H1 (cell line): ENCODE results near the gene MAPKAPK5. TPM values are rescaled to one million over a fixed set of nuclear protein-coding genes. Genes with fewer than 3 reads are reported as not detected.

ENCODE experiments used
- CTCF ChIA-PET: fragments of 300-600 bp; sonication (Branson Sonifier 250); formaldehyde crosslinking; loops from one replicate; lab custom pipeline; 2021; ENCODE audit not compliant: partially characterized antibody; lab: Charles Lee
- POLR2A ChIA-PET: fragments of 300-600 bp; sonication (Branson Sonifier 250); formaldehyde crosslinking; loops from one replicate; lab custom pipeline; 2021; ENCODE audit warnings: inconsistent platforms; ENCODE audit not compliant: partially characterized antibody; lab: Charles Lee
- DNase-seq, 2 experiments: peaks; one replicate each; pipeline versions ENCODE4 v3.0.0 to v3.0.0-alpha.2; 2010 to 2022; ENCODE audit warnings: low spot score in 2 of 2, low read depth in 1 of 2, mixed read lengths in 1 of 2
- FAIRE-seq: peaks from 2 replicates; lab custom pipeline; 2011; peaks lifted over from hg19 to GRCh38; lab: Jason Lieb, UNC
- H2AFZ ChIP-seq: 2 replicates; pipeline ENCODE4 v1.8.1; 2012; ENCODE audit warnings: low read length, inconsistent platforms
- H2AK5ac ChIP-seq: 2 replicates; pipeline ENCODE4 v1.6.1; 2013; ENCODE audit warnings: low read depth, low read length
- H2BK120ac ChIP-seq: replicated peaks from 2 replicates; pipeline ENCODE3; 2013; ENCODE audit warnings: low read depth, low read length, inconsistent platforms
- H2BK12ac ChIP-seq: 2 replicates; pipeline ENCODE4 v1.6.1; 2013; ENCODE audit warnings: low read depth, low read length
- H2BK15ac ChIP-seq: 2 replicates; pipeline ENCODE4 v1.6.1; 2013; ENCODE audit warnings: low read length
- H2BK20ac ChIP-seq: 2 replicates; pipeline ENCODE4 v1.6.1; 2013; ENCODE audit warnings: low read length
- H2BK5ac ChIP-seq: 2 replicates; pipeline ENCODE4 v1.6.1; 2013; ENCODE audit warnings: low read depth, low read length
- H3K14ac ChIP-seq: 2 replicates; pipeline ENCODE4 v1.6.1; 2013; ENCODE audit warnings: inconsistent platforms; ENCODE audit not compliant: insufficient read length
- H3K18ac ChIP-seq: 2 replicates; pipeline ENCODE4 v1.6.1; 2013; ENCODE audit warnings: low read length; ENCODE audit errors: extremely low read depth
- H3K23ac ChIP-seq: 2 replicates; pipeline ENCODE4 v1.6.1; 2013; ENCODE audit warnings: inconsistent platforms; ENCODE audit not compliant: insufficient read length
- H3K23me2 ChIP-seq: 2 replicates; pipeline ENCODE4 v1.6.1; 2013; ENCODE audit warnings: low read depth, low read length
- H3K27ac ChIP-seq: 2 replicates; pipeline ENCODE4 v1.6.1; 2011; ENCODE audit warnings: low read depth, low read length, inconsistent platforms
- H3K27me3 ChIP-seq, 4 experiments: replicated peaks in 1 of 4; 1 replicate in 1 of 4; 2 replicates in 3 of 4; pipeline versions ENCODE4 v1.6.1 to v1.8.1; 2011 to 2013; ENCODE audit warnings: low read length in 3 of 4, mild to moderate bottlenecking in 3 of 4, inconsistent platforms in 2 of 4, mixed read lengths in 2 of 4, moderate library complexity in 1 of 4; ENCODE audit not compliant: control insufficient read depth in 3 of 4, insufficient read depth in 3 of 4; ENCODE audit errors: extremely low read depth in 1 of 4
- H3K36me3 ChIP-seq, 4 experiments: 2 replicates each; pipeline versions ENCODE4 v1.6.1 to v1.8.1; 2011 to 2013; ENCODE audit warnings: mild to moderate bottlenecking in 4 of 4, low read length in 3 of 4, moderate library complexity in 2 of 4, control low read depth in 1 of 4, inconsistent platforms in 1 of 4; ENCODE audit not compliant: insufficient read depth in 4 of 4, control insufficient read depth in 2 of 4
- H3K4ac ChIP-seq: replicated peaks from 2 replicates; pipeline ENCODE3; 2013; ENCODE audit warnings: low read length, low read depth, mixed read lengths, inconsistent platforms; ENCODE audit not compliant: insufficient read length
- H3K4me1 ChIP-seq, 4 experiments: replicated peaks in 1 of 4; 1 replicate in 1 of 4; 2 replicates in 3 of 4; pipeline versions ENCODE4 v1.6.1 to v1.8.1; 2011 to 2013; ENCODE audit warnings: low read length in 3 of 4, inconsistent platforms in 2 of 4, mixed read lengths in 1 of 4; ENCODE audit not compliant: insufficient read depth in 4 of 4, control insufficient read depth in 3 of 4
- H3K4me2 ChIP-seq, 2 experiments: 2 replicates each; pipeline versions ENCODE4 v1.6.1 to v1.8.1; 2011 to 2013; ENCODE audit warnings: low read depth in 2 of 2, low read length in 2 of 2, control low read depth in 1 of 2, inconsistent platforms in 1 of 2, mild to moderate bottlenecking in 1 of 2; ENCODE audit not compliant: insufficient read depth in 1 of 2
- H3K4me3 ChIP-seq, 4 experiments: fragments of 200-600, 300-600 bp in 1 of 4; sonication (generic), shearing (Covaris generic), sonication (Bioruptor Twin) in 1 of 4; 2 replicates each; pipeline versions ENCODE4 v1.5.1 to v1.8.1; 2011 to 2016; ENCODE audit warnings: low read length in 4 of 4, low read depth in 3 of 4, control low read depth in 2 of 4, inconsistent platforms in 2 of 4, mild to moderate bottlenecking in 2 of 4, mixed read lengths in 1 of 4, moderate library complexity in 1 of 4; ENCODE audit not compliant: insufficient read depth in 2 of 4; ENCODE audit errors: extremely low read depth in 1 of 4
- H3K56ac ChIP-seq: replicated peaks from 2 replicates; pipeline ENCODE3; 2013; ENCODE audit warnings: low read depth, mild to moderate bottlenecking, mixed read lengths, low read length, inconsistent platforms; ENCODE audit not compliant: insufficient read length
- H3K79me1 ChIP-seq: 2 replicates; pipeline ENCODE4 v1.6.1; 2013; ENCODE audit warnings: low read depth, low read length, control low read depth
- H3K79me2 ChIP-seq, 2 experiments: 2 replicates each; pipeline versions ENCODE4 v1.6.1 to v1.8.1; 2012 to 2013; ENCODE audit warnings: low read length in 2 of 2, mild to moderate bottlenecking in 2 of 2, inconsistent platforms in 1 of 2; ENCODE audit not compliant: insufficient read depth in 2 of 2, control insufficient read depth in 1 of 2
- H3K9ac ChIP-seq, 4 experiments: replicated peaks in 1 of 4; 1 replicate in 1 of 4; 2 replicates in 3 of 4; pipeline versions ENCODE4 v1.6.1 to v1.8.1; 2011 to 2013; ENCODE audit warnings: low read depth in 3 of 4, low read length in 3 of 4, control low read depth in 2 of 4, mild to moderate bottlenecking in 2 of 4, moderate library complexity in 2 of 4, inconsistent platforms in 1 of 4; ENCODE audit errors: extremely low read depth in 1 of 4
- H3K9me3 ChIP-seq, 2 experiments: 2 replicates each; pipeline versions ENCODE4 v1.6.1 to v1.8.1; 2012 to 2013; ENCODE audit warnings: mild to moderate bottlenecking in 2 of 2, moderate library complexity in 2 of 2, control low read depth in 1 of 2, inconsistent platforms in 1 of 2, low read depth in 1 of 2, low read length in 1 of 2, mixed read lengths in 1 of 2; ENCODE audit not compliant: insufficient read depth in 2 of 2
- H4K20me1 ChIP-seq, 2 experiments: replicated peaks in 1 of 2; 2 replicates each; pipeline versions ENCODE3 to v1.8.1; 2011 to 2013; ENCODE audit warnings: inconsistent platforms in 2 of 2, low read length in 2 of 2, mild to moderate bottlenecking in 1 of 2; ENCODE audit not compliant: insufficient read depth in 2 of 2, control insufficient read depth in 1 of 2
- H4K5ac ChIP-seq: 2 replicates; pipeline ENCODE4 v1.6.1; 2013; ENCODE audit warnings: low read length, low read depth, mixed read lengths, inconsistent platforms; ENCODE audit not compliant: insufficient read length
- H4K8ac ChIP-seq: 2 replicates; pipeline ENCODE4 v1.8.0; 2013; ENCODE audit warnings: mild to moderate bottlenecking, moderate library complexity, low read length, inconsistent platforms; ENCODE audit not compliant: insufficient read depth; ENCODE audit errors: extremely low read depth
- H4K91ac ChIP-seq: replicated peaks from 2 replicates; pipeline ENCODE3; 2013; ENCODE audit warnings: low read length, mixed read lengths, inconsistent platforms; ENCODE audit not compliant: insufficient read length
- ASH2L ChIP-seq: fragments of 200-600, 300-600 bp; sonication (generic); IDR thresholded peaks from one replicate; pipeline ENCODE4 v1.7.1; 2017; ENCODE audit warnings: low read length
- BRCA1 ChIP-seq: IDR thresholded peaks from 2 replicates; pipeline ENCODE4 v1.6.1; 2012; ENCODE audit warnings: low read depth, low read length, improper control_type of control experiment
- CREB1 ChIP-seq: IDR thresholded peaks from 2 replicates; pipeline ENCODE4 v1.6.1; 2012; ENCODE audit warnings: inconsistent platforms
- GTF2F1 ChIP-seq: IDR thresholded peaks from 2 replicates; pipeline ENCODE4 v1.6.1; 2012; ENCODE audit warnings: low read depth, low read length, improper control_type of control experiment, borderline replicate concordance
- HDAC2 ChIP-seq, 2 experiments: fragments of 300-600 bp in 1 of 2; sonication (generic) in 1 of 2; IDR thresholded peaks; 2 replicates each; pipeline ENCODE4 v1.6.1; 2011 to 2012; ENCODE audit warnings: low read depth in 2 of 2, low read length in 2 of 2, mild to moderate bottlenecking in 2 of 2, moderate library complexity in 2 of 2, borderline replicate concordance in 1 of 2, inconsistent platforms in 1 of 2
- RBBP5 ChIP-seq: IDR thresholded peaks from 2 replicates; pipeline ENCODE4 v1.7.1; 2012; ENCODE audit warnings: low read depth, mild to moderate bottlenecking, inconsistent platforms, low read length, moderate library complexity, borderline replicate concordance
- SP1 ChIP-seq: IDR thresholded peaks from 2 replicates; pipeline ENCODE4 v1.6.1; 2011; ENCODE audit warnings: low read depth, low read length
- YY1 ChIP-seq: IDR thresholded peaks from 2 replicates; pipeline ENCODE4 v1.6.1; 2011; ENCODE audit warnings: low read depth, mild to moderate bottlenecking, low read length
- polyA plus RNA-seq, 7 experiments: library from polyadenylated mRNA; depleted of rRNA in 3 of 7; stranded (reverse) in 5 of 7; unstranded in 2 of 7; fragments of >200 nt in 5 of 7; fragments of 200-250 nt in 2 of 7; gene quantifications; 1 replicate in 5 of 7; 2 replicates in 1 of 7; 4 replicates in 1 of 7; pipeline versions ENCODE4 v1.2.1 to v1.2.3, GENCODE V29; 2011 to 2013; ENCODE audit warnings: missing spikeins in 2 of 7, mixed read lengths in 2 of 7
- total RNA-seq: library from RNA; stranded (reverse); fragmentation: NEBNext Ultra II Directional; extraction: Animal tissue kit (Norgen Biotek cat#: 25700); gene quantifications from 2 replicates; pipeline ENCODE4 v1.2.1, GENCODE V29; 2021
- TF ChIP-seq, protein P1 (sequence below): IDR thresholded peaks from 2 replicates; pipeline ENCODE4 v1.6.1; 2012; ENCODE audit warnings: low read length, inconsistent platforms

Gene MAPKAPK5
- total and polyA plus RNA-seq, 2 of the 8 experiments (the other 6 are each of a cell fraction or from before 2014, with no cell fraction given), result 40.0 to 91.5 TPM

DNA sequence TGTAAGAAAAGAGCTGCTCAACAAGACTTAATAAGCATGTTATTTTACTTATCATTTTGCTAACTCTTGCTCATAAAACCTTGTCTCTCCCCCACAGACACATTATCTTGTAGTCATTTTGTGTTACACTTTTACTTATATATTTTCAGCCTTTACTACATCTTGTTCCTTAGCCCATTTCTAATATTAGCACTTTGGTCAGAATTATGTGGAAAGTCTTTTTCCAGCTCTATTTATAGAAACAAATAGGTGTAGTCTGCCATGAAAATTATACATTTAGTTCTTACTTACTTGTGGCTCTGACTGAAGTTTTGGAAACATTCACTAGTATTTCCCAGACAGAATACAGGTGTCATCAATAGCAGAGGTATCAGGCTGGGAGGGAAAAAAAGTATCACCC lies 94.8 kb downstream of the MAPKAPK5 start:
- DNase-seq (no peak), FAIRE-seq (no peak)
- ChIA-PET CTCF (interaction anchor here (0.6 to 1.6 kb wide), 5 partner anchors 9 to 729 kb away, joined by 3 to 6 read pairs (median 3); no protein-coding TSS in a partner anchor), POLR2A (interaction anchor here (1.1 to 1.6 kb wide), 2 partner anchors 76 to 77 kb away, joined by 3 to 4 read pairs; partner anchors contain the start of genes ERP29 and TMEM116)
- Histone ChIP-seq H3K27ac (no peak overlapping the region), H3K9me3 (no peaks in the 10 kb centered on the region), H4K20me1 (no peaks in the 10 kb centered on the region), H2AK5ac (no peak overlapping the region), H4K8ac (no peak overlapping the region), H3K23me2 (no peaks in the 10 kb centered on the region; the same call in 1 of the 2 replicates), H3K9ac (no peak overlapping the region), H3K4ac (no peak overlapping the region), H3K36me3 (no peaks in the 10 kb centered on the region), H3K79me1 (no peaks in the 10 kb centered on the region), H2BK12ac (no peak overlapping the region), H3K56ac (no peak overlapping the region), H3K4me1 (0 out of 7 replicates have a peak, but pooled peaks cover 0 to 3% (median 0%) of the 10 kb centered on the region in 4 experiments), H3K4me3 (no peak overlapping the region), H3K23ac (no peak overlapping the region), H2BK120ac (no peak overlapping the region), H2AFZ (no peak overlapping the region), H3K79me2 (no peaks in the 10 kb centered on the region), H2BK15ac (no peak overlapping the region), H3K27me3 (no peaks in the 10 kb centered on the region), H3K18ac (no peak overlapping the region), H3K14ac (no peak overlapping the region), H2BK20ac (no peak overlapping the region), H4K5ac (no peak overlapping the region), H3K4me2 (no peak overlapping the region), H2BK5ac (no peak overlapping the region), H4K91ac (no peak overlapping the region)
- no peak for TF ChIP-seq GTF2F1
- no peak for TF ChIP-seq BRCA1
- no peak for TF ChIP-seq YY1
- TF ChIP-seq, protein P1, sequence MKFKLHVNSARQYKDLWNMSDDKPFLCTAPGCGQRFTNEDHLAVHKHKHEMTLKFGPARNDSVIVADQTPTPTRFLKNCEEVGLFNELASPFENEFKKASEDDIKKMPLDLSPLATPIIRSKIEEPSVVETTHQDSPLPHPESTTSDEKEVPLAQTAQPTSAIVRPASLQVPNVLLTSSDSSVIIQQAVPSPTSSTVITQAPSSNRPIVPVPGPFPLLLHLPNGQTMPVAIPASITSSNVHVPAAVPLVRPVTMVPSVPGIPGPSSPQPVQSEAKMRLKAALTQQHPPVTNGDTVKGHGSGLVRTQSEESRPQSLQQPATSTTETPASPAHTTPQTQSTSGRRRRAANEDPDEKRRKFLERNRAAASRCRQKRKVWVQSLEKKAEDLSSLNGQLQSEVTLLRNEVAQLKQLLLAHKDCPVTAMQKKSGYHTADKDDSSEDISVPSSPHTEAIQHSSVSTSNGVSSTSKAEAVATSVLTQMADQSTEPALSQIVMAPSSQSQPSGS, result no peak
- TF ChIP-seq CREB1, result no peak
- no peak for TF ChIP-seq SP1
- no peak for TF ChIP-seq HDAC2 (IDR thresholded peaks at IDR 0.05; ENCODE audit: borderline replicate concordance in 1 of 2, low read depth in 2 of 2, low read length in 2 of 2)
- TF ChIP-seq ASH2L, result no peak
- TF ChIP-seq RBBP5, result no peak
